Neural cell (in vitro differentiated cells): ENCODE data around the gene MMP28. TPM values are rescaled to one million over a fixed set of nuclear protein-coding genes. Genes with fewer than 3 reads are reported as not detected.

Experiments
- H2AFZ ChIP-seq: fragments of 200-600, 300-800 bp; sonication (generic), shearing (Covaris generic); 2 replicates; pipeline ENCODE4 v1.6.0; 2014; ENCODE audit warnings: low read depth, mild to moderate bottlenecking, antibody characterized with exemption, low read length, moderate library complexity
- H3F3A ChIP-seq: fragments of 200-600 bp; shearing (Covaris generic); 2 replicates; pipeline ENCODE4 v1.6.1; 2016; ENCODE audit warnings: mild to moderate bottlenecking, moderate library complexity, mixed read lengths, antibody characterized with exemption, low read length; ENCODE audit not compliant: insufficient read depth, poor library complexity, severe bottlenecking
- H3K27ac ChIP-seq: fragments of 200-600, 300-800 bp; sonication (generic), shearing (Covaris generic); 2 replicates; pipeline ENCODE4 v1.5.1; 2014; ENCODE audit warnings: mild to moderate bottlenecking, low read length, moderate library complexity
- H3K27me3 ChIP-seq: fragments of 300-800, 200-600 bp; sonication (generic), shearing (Covaris generic); 2 replicates; pipeline ENCODE4 v1.6.0; 2014; ENCODE audit warnings: mild to moderate bottlenecking, low read depth, low read length, moderate library complexity; ENCODE audit not compliant: insufficient read depth
- H3K36me3 ChIP-seq: fragments of 300-800, 200-600 bp; sonication (generic), shearing (Covaris generic); 2 replicates; pipeline ENCODE4 v1.5.1; 2014; ENCODE audit warnings: mild to moderate bottlenecking, antibody characterized with exemption, low read length, moderate library complexity; ENCODE audit not compliant: insufficient read depth
- H3K4me2 ChIP-seq: fragments of 300-800, 200-600 bp; sonication (generic), shearing (Covaris generic); 2 replicates; pipeline ENCODE4 v1.6.0; 2014; ENCODE audit warnings: mild to moderate bottlenecking, low read length
- H3K4me3 ChIP-seq: fragments of 300-800, 200-600 bp; sonication (generic), shearing (Covaris generic); 2 replicates; pipeline ENCODE4 v1.5.1; 2014; ENCODE audit warnings: mild to moderate bottlenecking, low read length, moderate library complexity
- H3K79me2 ChIP-seq: fragments of 200-600 bp; shearing (Covaris generic); replicated peaks from 2 replicates; pipeline ENCODE4 v1.6.0; 2014; ENCODE audit warnings: mild to moderate bottlenecking, low read length, moderate library complexity; ENCODE audit not compliant: insufficient read depth
- H3K9ac ChIP-seq: fragments of 300-800, 200-600 bp; sonication (generic), shearing (Covaris generic); 2 replicates; pipeline ENCODE4 v1.6.1; 2016; ENCODE audit warnings: mild to moderate bottlenecking, low read length, mixed read lengths
- H3K9me2 ChIP-seq: fragments of 200-600 bp; shearing (Covaris generic); 2 replicates; pipeline ENCODE4 v1.6.1; 2016; ENCODE audit warnings: mild to moderate bottlenecking, low read length, mixed read lengths; ENCODE audit not compliant: insufficient read depth
- H3K9me3 ChIP-seq: fragments of 200-600, 300-800 bp; sonication (generic), shearing (Covaris generic); 2 replicates; pipeline ENCODE4 v1.6.1; 2016; ENCODE audit warnings: mild to moderate bottlenecking, mixed run types, low read length, moderate library complexity, mixed read lengths
- H4K20me1 ChIP-seq: fragments of 200-600 bp; shearing (Covaris generic); 2 replicates; pipeline ENCODE4 v1.6.1; 2016; ENCODE audit warnings: mild to moderate bottlenecking, mixed run types; ENCODE audit not compliant: insufficient read depth
- EP300 ChIP-seq: fragments of 450-650 bp; conservative IDR thresholded peaks from 2 replicates; pipeline ENCODE4 v1.6.1; 2014; ENCODE audit warnings: antibody characterized with exemption, mild to moderate bottlenecking, moderate library complexity; ENCODE audit not compliant: poor library complexity, severe bottlenecking
- EZH2 ChIP-seq: fragments of 200-600, 300-800 bp; shearing (Covaris generic), sonication (generic); IDR thresholded peaks from 2 replicates; pipeline ENCODE4 v1.6.1; 2014; ENCODE audit warnings: antibody characterized with exemption, low read length, borderline replicate concordance, mild to moderate bottlenecking; ENCODE audit not compliant: insufficient read depth, poor library complexity, severe bottlenecking
- MXI1 ChIP-seq: fragments of 450-650 bp; conservative IDR thresholded peaks from 2 replicates; pipeline ENCODE4 v1.6.1; 2014; ENCODE audit warnings: antibody characterized with exemption, mild to moderate bottlenecking; ENCODE audit not compliant: poor library complexity, severe bottlenecking
- POLR2AphosphoS5 ChIP-seq: IDR thresholded peaks from 2 replicates; pipeline ENCODE4 v1.6.1; 2012
- RAD21 ChIP-seq: fragments of 450-650 bp; conservative IDR thresholded peaks from 2 replicates; pipeline ENCODE4 v1.6.1; 2014; ENCODE audit warnings: antibody characterized with exemption, mild to moderate bottlenecking, moderate library complexity
- SMC3 ChIP-seq: fragments of 450-650 bp; conservative IDR thresholded peaks from 2 replicates; pipeline ENCODE4 v1.6.1; 2014; ENCODE audit warnings: antibody characterized with exemption, mild to moderate bottlenecking, moderate library complexity; ENCODE audit not compliant: poor library complexity
- TAF1 ChIP-seq: IDR thresholded peaks from 2 replicates; pipeline ENCODE4 v1.6.1; 2012; ENCODE audit warnings: low read depth
- polyA plus RNA-seq: library from polyadenylated mRNA; depleted of rRNA; stranded (reverse); fragments of >200 nt; gene quantifications from 2 replicates; pipeline ENCODE4 v1.2.3, GENCODE V29; 2014
- TF ChIP-seq, protein P1 (sequence below): IDR thresholded peaks from 2 replicates; pipeline ENCODE4 v1.6.1; 2012; ENCODE audit warnings: borderline replicate concordance
- TF ChIP-seq, protein P2 (sequence below): fragments of 450-650 bp; IDR thresholded peaks from 2 replicates; pipeline ENCODE4 v1.5.1; 2014; ENCODE audit warnings: antibody characterized with exemption, mild to moderate bottlenecking, moderate library complexity; ENCODE audit not compliant: poor library complexity, severe bottlenecking

MMP28 gene
- polyA plus RNA-seq, 1 donor from 2014 or later = 0.31 TPM

DNA sequence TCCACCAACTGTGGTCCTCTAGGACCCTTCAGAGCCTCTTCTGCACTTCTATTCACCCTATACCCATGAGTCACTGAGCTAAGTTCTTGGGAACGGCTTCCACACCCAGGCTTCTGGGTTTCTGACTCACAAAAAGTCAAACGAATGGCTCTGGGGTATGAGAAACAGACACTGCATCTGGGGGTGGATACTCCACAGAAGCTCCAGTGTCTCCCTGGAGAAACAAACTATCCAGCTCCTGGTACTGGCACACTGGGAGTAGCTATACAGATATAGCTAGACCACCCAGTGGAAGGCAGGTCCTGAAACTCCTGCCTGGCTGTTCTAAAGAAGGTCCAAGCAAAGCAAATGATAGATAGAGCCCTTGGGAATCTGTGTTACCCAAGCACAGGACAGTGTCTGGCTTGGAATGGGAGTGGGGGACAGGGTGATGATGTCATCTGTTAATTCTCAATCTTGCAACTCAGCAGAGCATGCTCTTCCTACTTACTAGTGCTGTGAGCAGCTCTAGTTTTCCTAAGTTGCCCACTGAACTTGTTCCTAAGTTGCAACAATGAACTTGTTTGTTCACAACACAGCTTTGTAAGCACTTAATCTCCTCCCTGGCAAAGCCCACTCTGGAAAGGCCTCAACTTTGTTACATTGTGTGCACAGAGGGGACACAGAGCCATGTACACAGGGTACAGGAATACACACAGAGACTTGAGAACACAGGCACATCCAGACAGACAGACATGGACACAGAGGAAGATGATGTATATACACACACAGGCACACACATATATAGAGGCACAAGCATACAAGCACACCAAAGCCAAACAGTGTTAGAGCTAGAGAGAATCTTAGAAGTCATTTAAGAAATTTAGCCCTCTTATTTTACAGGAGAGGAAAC lies 6.7 kb downstream of the MMP28 start:
- no peaks in the 10 kb centered on the region for H3K9me2 ChIP-seq
- no peaks in the 10 kb centered on the region for H3F3A ChIP-seq
- H3K4me3 ChIP-seq = no peak overlapping the region
- TF ChIP-seq TAF1 = no peak
- TF ChIP-seq SMC3 = no peak
- TF ChIP-seq EP300 = no peak
- TF ChIP-seq RAD21 = no peak
- no peak for TF ChIP-seq EZH2
- TF ChIP-seq, protein P1, sequence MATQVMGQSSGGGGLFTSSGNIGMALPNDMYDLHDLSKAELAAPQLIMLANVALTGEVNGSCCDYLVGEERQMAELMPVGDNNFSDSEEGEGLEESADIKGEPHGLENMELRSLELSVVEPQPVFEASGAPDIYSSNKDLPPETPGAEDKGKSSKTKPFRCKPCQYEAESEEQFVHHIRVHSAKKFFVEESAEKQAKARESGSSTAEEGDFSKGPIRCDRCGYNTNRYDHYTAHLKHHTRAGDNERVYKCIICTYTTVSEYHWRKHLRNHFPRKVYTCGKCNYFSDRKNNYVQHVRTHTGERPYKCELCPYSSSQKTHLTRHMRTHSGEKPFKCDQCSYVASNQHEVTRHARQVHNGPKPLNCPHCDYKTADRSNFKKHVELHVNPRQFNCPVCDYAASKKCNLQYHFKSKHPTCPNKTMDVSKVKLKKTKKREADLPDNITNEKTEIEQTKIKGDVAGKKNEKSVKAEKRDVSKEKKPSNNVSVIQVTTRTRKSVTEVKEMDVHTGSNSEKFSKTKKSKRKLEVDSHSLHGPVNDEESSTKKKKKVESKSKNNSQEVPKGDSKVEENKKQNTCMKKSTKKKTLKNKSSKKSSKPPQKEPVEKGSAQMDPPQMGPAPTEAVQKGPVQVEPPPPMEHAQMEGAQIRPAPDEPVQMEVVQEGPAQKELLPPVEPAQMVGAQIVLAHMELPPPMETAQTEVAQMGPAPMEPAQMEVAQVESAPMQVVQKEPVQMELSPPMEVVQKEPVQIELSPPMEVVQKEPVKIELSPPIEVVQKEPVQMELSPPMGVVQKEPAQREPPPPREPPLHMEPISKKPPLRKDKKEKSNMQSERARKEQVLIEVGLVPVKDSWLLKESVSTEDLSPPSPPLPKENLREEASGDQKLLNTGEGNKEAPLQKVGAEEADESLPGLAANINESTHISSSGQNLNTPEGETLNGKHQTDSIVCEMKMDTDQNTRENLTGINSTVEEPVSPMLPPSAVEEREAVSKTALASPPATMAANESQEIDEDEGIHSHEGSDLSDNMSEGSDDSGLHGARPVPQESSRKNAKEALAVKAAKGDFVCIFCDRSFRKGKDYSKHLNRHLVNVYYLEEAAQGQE = no peak
- no peak for TF ChIP-seq POLR2AphosphoS5
- TF ChIP-seq, protein P2, sequence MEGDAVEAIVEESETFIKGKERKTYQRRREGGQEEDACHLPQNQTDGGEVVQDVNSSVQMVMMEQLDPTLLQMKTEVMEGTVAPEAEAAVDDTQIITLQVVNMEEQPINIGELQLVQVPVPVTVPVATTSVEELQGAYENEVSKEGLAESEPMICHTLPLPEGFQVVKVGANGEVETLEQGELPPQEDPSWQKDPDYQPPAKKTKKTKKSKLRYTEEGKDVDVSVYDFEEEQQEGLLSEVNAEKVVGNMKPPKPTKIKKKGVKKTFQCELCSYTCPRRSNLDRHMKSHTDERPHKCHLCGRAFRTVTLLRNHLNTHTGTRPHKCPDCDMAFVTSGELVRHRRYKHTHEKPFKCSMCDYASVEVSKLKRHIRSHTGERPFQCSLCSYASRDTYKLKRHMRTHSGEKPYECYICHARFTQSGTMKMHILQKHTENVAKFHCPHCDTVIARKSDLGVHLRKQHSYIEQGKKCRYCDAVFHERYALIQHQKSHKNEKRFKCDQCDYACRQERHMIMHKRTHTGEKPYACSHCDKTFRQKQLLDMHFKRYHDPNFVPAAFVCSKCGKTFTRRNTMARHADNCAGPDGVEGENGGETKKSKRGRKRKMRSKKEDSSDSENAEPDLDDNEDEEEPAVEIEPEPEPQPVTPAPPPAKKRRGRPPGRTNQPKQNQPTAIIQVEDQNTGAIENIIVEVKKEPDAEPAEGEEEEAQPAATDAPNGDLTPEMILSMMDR = no peak
- TF ChIP-seq MXI1 = no peak
- H3K4me2 ChIP-seq = no peak overlapping the region
- H3K9ac ChIP-seq = no peak overlapping the region
- no peaks in the 10 kb centered on the region for H3K9me3 ChIP-seq
- H3K27ac ChIP-seq = no peak overlapping the region
- no peaks in the 10 kb centered on the region for H3K36me3 ChIP-seq
- peaks cover 13% of the 10 kb centered on the region for H3K27me3 ChIP-seq
- H4K20me1 ChIP-seq = no peaks in the 10 kb centered on the region
- H2AFZ ChIP-seq = no peak overlapping the region
- no peaks in the 10 kb centered on the region for H3K79me2 ChIP-seq

DNA sequence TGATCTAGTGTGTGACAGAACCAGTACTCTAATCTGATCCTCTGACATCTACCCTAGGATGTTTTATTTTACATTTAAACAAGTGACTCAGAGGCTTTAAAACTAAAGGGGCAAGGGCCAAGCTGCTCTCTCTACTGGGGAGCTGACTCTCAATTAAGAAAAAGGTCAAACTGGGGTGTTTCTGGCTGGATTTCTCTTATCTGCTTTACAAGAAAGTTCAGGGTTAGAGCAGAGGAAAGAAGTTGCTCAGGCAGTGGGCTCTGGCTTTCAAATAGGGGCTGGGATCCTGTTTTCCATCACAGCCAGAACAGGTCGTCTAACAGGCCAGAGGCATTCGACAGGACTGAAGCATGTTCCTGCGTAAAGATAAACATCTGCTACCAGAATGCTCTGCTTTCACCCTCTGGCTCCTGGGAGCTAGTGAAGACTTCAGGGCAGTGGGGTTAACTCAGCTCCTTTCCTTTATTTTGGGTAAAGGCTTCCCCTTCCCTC lies 8.5 kb downstream of the MMP28 start:
- Histone ChIP-seq H3K27me3 (peaks cover 1% of the 10 kb centered on the region), H3K4me3 (no peak overlapping the region), H4K20me1 (no peaks in the 10 kb centered on the region), H3K9me2 (no peaks in the 10 kb centered on the region), H3K9me3 (no peaks in the 10 kb centered on the region), H3K79me2 (no peaks in the 10 kb centered on the region), H3K36me3 (no peaks in the 10 kb centered on the region), H3K4me2 (no peak overlapping the region), H3K9ac (no peak overlapping the region), H3K27ac (no peak overlapping the region), H2AFZ (no peak overlapping the region), H3F3A (no peaks in the 10 kb centered on the region)
- TF ChIP-seq SMC3 (no peak), EP300 (no peak), EZH2 (no peak), TAF1 (no peak), POLR2AphosphoS5 (no peak)
